Activated CD4-positive, CD25-positive, alpha-beta regulatory T cell (primary cell): Measurements from ENCODE around the gene OLFM2.
"Not testable (repeated sequence)": the region's sequence is repeated elsewhere in the genome, so short reads cannot be mapped to it uniquely, and the experiment has no call there.

Experiments
- DNase-seq, 4 experiments: peaks; one replicate each; lab custom pipeline; 2025; lab: John Stamatoyannopoulos, UW

The OLFM2 gene

DNA sequence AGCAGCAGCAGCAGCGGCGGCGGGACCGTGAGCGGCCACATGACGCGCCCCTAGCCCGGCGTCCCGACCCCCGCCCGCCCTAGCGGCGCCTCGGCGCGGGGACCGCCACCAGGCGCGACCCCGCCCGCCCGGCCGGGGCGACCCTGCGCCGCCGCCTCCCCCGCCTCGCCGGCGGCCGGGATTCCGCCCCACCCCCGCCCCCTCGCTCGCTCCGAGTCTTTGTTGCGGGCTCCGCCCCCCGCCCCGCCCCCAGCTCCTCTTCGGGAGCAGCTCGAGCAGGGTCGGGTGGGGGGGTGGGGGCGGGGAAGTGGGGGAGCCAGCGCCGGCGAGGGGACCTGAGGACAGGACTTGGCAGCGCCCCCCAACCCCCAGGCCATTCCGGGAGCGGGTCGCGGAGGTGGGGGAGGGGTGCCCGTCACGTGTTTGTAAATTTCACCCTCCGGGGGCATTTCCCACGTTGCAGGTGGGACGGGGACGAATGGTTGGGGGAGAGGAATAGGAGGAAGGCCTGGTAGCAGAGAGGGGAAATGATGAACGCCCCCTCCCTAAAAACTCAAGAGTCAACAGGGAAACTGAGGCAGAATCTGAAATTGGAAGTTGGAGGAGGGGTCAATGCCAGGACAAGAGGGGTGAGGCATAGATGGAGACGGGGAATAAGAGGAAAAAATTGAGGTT is at the start of gene OLFM2:
TSS of gene OLFM2 (minus strand) at position 190 of the 675 bp plus-strand sequence. CDS start at position 41, 149 bp downstream.
- no peak for DNase-seq

DNA sequence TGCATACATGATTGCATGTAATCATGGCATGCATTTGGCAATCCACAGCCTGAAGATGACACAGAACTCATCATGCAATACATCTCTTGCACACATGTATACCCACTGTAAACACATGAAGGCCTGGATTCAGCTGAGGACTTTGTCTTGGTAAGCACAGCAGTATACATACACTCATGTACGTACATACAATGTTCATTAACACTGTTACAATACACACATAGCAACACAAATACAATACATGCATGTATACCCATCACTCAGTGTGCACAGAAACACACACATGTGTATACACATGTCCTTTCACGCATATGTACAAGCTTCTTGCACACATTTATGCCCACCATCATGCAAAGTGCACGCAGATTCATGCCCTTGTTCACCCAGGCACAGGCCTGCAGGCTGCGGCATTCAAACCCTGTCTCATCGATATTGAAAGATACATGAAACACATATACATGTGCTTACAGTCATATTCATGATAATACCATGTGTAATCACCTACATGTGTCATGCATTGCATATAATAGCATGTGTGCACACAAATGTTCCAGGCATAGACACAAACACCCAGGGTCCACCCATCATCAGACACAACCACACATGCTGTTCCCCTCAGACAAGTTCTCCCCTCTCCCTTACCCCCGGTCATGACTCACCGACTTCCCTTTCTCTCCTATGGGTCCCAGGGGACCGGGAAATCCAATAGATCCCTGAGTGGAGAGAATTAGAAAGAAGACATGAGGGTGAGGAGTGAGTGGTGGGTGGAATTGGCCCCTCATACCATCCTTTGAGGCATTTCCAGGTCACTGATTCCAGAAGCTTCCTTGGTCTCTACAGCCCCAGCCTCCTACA is 45.3 kb upstream of the OLFM2 start:
- no peak for DNase-seq

DNA sequence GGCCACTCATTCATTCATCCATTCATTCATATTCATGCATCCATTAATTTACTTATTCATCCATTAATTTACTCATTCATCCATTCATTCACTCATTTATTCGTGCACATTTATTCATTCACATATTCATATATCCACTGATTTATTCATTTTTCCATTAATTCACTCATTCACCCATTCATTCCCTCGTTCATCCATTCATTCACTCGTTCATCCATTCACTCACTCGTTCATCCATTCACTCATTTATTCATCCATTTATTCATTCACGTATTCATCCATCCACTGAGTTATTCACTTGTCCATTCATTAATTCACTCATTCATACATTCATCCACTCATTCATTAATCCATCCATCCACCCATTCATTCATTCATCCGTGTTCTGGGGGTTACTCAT is 35.8 kb upstream of the OLFM2 start:
- no peak for DNase-seq

DNA sequence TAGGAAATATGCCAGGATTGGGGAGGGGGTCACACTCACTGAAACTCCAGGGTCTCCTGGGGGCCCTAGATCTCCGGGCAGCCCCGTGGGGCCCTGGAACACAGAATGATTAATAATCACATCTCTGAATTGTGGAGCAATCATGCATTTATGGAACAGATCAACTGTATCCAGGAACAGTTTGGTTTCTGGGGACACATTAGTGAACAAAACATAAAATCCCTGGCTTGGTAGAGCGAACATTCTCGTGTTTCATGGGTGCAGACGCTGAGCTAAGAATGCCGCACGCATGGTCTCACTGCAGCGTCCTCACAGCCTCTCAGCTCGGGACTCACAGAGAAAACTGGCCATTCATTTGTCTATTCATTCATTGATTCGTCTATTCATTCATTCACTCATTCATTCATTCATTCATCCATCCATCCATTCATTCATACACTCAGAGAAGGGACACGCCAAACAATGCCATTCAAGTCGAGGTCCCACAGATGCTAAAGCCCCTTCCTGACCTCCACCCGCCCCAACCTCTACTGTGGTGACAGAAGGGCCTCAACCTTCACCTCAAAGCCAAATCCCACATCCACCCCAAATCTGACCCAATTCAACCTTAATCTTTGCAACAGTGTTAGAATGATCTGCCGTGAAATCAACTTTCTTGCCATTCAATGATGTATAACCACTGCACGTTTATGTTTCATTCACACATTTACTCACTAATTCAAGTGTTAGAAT is 35.0 kb upstream of the OLFM2 start:
- DNase-seq: no peak

DNA sequence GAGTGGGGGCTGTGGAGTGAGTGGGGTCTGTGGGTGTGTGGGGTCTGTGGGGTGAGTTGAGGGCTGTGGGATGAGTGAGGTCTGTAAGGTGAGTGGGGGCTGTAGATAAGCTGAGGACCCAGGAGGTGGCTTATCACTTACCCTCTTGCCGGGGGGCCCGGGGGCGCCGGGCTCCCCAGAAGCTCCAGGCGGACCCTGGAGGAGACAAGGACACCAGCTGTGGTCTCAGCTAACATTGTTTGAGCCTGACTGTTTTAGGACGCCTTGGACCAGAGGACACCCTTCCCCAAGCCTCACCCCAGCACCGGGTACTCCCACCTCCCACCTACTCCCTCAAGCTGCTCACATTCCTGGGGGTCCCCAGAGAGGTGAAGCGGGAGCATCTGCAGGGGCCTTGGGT is 34.2 kb upstream of the OLFM2 start:
- no peak for DNase-seq

DNA sequence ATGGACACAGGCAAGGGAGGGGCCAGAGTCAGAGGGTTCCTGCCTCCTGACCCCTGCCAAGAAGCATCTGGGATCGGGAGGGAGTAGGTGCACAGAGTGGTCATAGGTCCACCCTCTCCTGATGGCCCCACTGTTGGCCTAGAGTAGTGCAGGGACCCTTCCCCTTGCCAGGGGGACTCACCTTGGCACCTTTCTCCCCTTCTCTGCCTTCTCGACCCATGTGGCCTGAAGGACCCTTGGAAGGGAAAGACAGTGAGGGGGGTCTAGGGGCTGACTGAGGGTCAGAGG is 33.3 kb upstream of the OLFM2 start:
- DNase-seq: no peak

DNA sequence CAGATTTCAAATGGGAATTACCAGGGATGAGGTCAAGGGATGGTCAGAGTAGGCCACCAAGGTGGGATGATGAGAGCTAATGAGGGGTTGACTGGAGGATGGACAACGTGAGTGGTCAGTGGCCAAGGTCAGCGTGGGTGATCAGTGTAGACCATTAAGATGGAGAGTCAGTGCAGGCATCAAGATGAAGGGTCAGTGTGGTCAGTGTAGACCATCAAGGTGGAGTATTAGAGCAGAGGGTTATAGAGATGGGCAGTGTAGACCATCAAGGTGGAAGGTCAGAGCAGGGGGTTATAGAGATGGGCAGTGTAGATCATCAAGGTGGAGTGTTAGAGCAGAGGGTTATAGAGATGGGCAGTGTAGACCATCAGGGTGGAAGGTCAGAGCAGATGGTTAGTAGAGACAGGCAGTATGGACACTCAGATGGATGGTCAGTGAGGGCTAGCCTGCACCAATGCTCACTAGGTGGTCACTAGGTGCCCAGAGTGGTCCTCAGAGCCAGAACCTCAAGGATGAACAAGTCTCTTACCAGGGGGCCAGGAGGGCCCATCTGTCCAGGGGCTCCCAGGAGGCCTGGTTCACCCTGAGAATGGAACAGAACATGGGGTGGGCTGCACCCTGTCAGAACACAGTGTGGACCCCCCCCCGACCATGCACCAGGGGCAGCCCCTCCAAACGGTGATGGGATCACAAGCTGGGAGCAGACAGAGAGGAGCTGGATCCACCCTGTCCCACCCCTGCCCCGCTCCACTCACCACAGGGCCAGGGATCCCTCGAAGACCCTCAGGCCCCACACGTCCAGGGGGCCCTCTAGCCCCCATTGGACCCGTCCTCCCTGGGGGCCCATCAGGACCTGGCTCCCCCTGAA is 32.7 kb upstream of the OLFM2 start:
- no peak for DNase-seq

DNA sequence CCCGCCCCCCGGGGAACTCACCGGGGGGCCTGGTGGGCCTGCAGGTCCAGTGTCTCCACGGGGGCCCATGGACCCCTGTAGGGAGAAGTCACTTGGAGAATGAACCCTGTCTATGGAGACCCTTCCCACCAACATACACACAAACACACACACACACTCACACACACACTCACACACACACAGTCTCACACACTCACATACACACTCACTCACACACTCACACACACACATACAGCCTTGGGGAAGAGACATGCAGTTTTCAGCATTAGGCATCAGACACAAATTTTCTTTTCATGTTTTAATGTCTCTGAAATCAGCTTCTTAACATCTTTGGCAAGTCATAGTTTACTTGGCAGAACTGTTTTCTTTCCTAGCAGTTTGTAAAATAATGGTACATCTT is 31.0 kb upstream of the OLFM2 start:
- DNase-seq: no peak

DNA sequence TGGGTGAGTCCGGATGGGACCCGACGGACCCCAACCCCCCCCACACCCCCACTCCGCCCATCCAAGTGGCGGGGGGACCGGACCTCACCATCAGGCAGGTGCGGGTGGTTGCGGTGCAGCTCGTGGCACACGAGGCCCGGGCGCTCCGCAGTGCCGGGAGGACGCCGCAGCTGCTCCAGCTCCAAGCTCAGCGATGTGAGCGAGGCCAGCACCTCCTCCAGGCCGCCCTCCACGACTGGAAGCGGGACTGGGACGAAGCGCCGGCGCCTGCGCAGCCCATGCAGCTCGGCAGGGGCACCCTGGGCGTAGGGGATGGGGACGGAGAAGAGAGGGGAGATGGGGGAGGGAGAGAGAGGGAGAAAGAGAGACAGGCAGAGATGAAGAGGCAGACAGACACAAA is 30.1 kb upstream of the OLFM2 start:
- no peak for DNase-seq

DNA sequence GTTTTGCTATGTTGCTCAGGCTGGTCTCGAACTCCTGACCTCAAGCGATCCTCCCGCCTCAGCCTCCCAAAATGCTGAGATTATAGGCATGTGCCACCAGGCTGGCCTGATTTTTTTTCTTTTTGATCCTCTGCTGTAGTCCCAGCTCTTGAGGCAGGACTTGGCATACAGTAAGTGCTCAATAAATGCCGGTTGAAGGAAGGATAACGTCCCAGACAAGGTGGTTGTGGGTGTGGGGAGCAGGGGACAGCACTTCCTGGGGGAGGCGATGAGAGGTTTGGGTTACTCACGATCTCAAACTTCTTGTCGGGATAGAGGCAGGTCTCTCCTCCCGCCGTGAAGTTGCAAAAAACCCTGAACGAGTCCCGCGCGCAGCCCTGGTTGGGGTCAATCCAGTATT is 29.7 kb upstream of the OLFM2 start:
- no peak for DNase-seq

DNA sequence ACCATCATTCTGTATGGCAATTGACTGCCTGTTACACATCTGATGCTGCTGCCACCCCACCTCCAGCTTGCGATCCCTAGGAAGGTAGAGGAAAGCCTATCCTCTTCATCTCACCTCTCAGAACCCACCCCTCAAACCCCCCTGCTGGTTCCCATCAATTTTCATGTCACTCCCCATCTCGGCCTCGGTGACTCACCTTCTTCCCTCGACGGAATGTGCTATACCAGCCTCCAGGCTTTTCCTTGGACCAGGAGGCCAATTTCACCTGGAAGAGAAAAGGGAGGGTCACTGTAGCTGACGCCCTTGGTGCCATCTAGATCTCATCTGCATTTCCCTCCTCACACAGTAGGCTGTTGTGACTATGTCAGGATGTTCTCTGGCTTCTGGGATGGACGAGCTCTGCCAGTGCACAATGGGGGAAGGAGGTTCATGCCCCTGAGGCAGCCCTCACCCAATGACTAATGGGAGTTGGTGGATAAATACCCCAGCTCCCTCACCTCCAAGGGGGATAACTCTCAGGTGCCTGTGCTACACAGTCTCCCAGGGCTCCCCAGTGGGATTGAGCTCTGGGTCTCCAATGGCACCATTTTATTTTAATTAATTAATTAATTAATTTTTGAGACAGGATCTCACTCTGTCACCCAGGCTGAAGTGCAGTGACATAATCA is 26.4 kb upstream of the OLFM2 start:
- DNase-seq: no peak

DNA sequence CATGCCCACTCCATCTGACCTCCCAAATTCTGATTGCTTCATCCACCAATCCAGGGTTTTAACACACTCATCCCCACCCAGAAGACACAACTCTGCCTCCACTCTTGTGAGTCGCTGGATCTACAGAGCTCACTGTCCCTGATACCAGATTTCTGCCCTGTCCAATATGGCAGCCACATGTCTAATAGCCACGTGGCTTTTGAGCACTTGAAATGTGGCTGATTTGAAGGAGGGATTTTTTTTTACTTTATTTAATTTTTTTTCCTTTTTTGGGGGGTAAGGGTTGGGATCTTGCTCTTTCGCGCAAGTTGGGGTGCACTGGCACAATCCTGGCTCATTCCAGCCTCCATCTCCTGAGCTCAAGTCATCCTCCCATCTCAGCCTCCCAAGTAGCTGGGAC is 24.8 kb upstream of the OLFM2 start:
- no peak for DNase-seq

DNA sequence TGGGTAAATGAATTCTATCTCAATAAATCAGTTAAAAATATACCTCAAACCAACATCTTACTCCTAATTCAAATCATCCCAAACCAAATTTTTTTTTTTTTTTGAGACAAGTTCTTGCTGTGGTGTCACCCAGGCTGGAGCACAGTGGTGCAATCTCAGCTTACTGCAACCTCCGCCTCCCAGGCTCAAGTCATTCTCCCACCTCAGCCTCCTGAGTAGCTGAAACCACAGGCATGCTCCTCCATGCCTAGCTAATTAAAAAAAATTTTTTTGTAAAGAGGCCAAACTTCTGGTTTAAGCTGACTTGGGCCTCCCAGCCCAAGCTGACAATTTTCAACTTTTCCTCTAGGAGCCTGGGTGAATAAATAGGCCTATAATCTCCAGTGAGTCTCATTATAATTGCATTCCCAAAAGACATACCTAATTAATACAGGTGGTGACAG is 22.1 kb upstream of the OLFM2 start:
- no peak for DNase-seq

DNA sequence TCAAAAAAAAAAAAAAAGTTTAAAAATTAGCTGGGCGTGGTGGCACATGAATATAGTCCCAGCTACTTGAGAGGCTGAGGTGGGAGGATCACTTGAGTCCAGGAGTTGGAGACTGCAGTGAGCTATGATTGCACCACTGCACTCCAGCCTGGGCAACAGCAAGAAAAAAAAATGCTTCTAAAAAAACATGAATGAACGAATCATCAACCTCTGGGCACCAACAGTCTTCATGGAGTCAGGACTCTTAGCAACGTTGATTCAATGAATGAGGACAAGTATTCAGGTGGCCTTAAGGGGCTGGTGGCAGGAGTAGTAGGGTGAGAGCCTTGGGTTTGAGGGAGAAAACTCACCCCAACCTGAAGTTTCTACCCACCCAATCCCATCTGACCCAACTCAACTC is 20.6 kb upstream of the OLFM2 start:
- DNase-seq: no peak

DNA sequence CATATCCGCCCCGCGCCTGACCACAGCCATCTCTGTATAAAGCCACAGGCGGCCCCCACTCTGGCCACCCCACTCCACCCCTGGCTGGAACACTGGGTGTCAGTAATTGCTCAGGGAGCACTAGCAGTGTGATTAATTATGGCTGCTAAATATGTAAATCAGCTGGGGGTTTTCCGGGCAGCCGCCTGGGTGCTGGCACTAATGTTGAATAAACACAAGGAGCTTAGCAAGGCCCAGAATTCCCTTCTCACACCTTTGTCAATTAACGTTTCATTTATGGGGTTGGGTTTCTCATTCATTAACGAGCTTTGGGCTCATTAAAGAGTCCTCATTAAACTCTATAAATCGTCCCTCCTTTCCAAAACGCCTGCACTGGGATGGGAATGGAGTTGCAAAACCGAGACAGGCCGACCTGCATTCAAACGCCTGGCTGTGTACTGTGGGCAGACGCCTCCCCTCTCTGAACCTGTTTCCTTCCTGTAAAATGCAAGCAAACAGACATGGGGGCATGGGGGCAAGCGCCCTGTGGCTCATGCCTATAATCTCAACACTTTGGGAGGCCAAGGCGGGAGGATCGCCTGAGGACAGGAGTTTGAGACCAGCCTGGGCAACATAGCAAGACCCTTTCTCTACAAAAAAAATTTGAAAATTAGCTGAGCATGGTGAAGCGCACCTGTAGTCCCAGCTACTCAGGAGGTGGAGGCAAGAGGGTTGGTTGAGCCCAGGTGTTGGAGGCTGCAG is 17.7 kb upstream of the OLFM2 start:
- no peak for DNase-seq

DNA sequence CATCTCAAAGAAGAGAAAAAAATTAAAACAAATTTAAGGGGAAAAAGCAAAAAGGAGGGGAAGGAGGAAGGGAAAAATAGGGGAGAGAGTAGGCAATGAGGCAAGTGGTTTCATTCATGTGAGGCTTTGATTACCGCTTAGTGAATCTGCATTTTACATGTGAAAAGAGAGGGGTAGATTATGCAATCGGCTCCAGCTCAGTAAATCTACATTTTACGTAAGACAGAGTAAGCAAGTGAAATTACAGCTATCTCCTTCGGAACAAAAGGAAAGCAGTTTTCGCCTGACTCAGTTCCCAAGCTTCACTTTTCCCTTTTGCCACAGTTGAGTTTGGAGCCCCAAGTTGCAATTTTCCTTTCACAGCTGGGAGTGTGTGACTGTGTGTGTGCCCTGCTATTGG is 16.0 kb upstream of the OLFM2 start:
- no peak for DNase-seq

DNA sequence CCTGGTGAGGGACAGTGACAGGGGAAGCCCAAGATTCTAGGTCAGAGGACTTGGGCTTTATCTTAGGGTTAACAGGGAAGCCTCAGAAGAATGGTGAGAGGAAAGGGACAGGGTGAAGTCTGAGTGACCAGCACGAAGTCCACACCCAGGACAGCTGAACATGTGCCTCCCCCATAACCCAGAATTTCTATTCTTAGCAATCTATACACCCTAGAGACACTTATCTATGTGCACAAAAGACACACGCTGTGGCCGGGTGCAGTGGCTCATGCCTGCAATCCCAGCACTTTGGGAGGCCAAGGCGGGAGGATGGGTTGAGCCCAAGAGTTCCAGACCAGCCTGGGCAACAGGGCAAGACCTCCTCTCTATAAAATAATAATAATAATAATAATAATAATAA is 11.1 kb upstream of the OLFM2 start:
- no peak for DNase-seq

DNA sequence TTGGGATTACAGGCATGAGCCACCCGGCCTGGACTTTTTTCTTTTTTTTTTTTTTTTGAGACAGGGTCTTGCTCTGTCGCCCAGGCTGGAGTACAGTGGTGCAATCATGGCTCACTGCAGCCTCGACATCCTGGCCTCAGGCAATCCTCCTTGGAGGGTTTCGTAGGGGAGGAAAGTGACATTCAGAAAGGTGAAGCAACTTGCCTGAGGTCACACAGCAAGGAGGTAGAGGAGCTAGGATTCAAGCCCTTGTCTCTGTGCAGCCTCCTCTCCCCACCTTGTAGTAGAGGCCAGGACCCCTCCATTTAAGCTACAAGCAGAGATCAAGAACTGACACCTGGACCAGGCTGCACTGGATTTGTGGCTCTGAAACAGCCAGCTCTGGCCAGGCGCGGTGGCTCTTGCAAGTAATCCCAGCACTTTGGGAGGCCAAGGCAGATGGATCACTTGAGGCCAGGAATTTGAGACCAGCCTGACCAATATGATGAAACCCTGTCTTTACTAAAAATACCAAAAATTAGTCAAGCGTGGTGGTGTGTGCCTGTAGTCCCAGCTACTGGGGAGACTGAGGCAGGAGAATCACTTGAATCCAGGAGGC is 10.3 kb upstream of the OLFM2 start:
- DNase-seq: not testable (repeated sequence)

DNA sequence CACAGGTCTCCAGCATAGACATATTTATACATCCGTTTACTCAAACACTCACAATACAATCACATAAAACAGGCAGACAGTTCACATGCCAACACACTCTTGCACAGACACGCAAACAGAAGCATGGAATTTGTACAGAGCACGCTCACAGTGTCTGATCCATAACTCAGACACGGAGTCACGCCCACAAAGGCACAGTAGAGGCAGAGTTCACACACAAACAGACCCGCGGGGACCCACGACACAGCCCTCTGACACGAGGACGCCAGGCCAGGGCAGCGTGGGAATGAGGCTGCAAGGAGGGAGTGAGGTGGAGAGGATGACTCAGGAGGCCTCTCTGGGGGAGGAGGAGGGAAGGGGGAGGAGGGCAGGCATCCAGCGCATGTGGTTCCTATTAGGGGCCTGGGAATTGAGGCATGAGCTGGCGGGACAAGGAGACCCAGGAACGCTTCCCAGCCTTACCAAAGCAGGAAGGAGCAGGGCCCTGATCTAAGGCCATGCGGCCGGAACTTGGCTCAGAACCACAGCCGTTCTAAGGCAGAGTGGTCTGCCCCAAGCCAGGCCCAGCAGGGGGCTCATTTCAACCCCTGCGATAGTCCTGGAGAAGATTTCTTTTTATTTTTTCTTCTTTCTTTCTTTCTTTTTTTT is 9.1 kb upstream of the OLFM2 start:
- DNase-seq: no peak

DNA sequence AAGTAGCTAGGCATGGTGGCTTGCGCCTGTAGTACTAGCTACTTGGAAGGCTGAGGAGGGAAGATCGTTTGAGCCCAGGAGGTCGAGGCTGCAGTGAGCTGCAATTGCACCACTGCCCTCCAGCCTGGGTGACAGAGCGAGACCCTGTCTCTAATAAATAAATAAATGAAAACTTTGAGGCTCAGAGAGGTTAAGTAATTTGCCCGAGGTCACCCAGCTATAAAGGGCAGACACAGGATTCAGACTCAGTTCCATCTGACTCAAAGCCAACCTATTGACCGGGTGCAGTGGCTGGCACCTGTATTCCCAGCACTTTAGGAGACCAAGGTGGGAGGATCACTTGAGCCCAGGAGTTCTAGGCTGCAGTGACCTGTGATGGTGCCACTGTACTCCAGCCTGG is 7.4 kb upstream of the OLFM2 start:
- no peak for DNase-seq
